ENCODE measurements around the gene HS6ST2.

The HS6ST2 gene

DNA sequence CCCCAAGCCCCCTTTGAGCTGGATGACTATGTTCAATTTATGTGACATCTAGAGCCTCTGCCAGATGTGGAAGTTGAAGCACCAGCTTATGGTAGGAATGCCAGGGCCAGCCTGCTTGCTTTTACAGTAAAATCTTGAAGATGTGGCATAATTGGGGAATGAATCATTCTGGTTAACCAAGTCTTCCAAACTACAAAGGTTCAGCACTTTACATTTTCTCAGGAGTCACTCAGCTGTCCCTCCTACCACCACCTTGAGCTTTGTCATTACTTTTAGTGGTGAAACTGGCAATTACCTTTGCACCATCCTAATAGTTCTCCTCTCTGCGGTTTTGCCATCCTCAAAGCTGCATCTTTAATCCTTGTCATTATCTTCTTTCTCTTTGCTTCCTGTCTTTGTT lies 172.2 kb downstream of the HS6ST2 start:
- no peak for DNase-seq

DNA sequence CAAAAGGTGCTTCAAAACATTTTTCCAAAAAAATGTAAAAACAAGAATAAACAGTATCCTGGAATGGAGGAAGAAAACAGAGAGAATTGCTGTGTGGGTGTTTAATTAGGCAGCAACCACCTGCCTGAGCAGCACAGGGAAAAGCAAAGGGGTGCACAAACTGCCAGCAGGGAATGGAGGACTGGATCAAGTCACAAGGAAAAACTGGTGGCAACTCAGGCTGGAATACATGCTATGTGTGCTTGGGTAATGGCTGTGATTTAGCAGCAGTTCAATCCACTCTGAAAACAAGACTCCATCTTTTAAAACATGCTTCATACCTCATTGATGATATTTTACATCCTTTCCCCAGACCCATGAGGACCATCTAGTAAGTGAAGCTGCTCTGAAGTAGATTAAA lies 179.5 kb downstream of the HS6ST2 start:
- no peak for DNase-seq

DNA sequence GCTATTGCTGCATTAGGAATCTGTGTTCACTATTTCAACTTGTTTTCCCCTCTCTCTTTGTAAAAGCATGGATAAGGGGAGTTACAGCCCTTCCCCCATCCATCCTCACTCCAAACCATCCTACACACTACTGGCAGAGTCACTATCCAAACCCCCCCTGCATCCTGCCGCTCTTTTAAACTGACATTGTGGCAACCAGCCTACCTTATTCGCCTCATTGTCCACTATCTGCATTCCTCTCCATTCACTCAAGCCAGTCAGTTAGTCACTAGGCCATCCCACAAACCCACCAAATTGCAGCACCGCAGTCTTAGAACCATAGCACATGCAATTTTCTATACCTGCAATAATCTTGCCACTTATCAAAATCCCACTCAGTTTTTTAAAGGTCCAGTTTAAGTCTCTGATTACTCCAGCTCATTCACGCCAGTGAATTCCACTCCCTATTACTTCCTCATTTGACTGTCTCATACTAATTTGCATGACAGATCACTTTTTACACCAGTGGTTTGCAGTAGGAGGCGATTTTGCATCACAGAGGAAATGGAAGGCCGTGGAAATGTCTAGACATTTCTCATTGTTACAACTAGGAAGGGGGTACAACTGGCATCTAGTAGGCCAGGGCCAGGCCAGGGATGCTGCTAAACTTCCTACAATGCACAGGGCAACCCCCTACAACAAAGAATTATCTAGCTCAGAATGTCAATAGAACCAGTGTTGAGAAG lies 181.8 kb downstream of the HS6ST2 start:
- no peak for DNase-seq

GRCh38 chrX:132775263-132775823 lies 183.1 kb downstream of the HS6ST2 start:
- DNase-seq, result no peak

- DNase-seq, result no peak
Observed at GRCh38 chrX:132774010-132774714, 184.3 kb downstream of the HS6ST2 start.

GRCh38 chrX:132769609-132770008 lies 188.8 kb downstream of the HS6ST2 start:
- DNase-seq, result no peak

DNA sequence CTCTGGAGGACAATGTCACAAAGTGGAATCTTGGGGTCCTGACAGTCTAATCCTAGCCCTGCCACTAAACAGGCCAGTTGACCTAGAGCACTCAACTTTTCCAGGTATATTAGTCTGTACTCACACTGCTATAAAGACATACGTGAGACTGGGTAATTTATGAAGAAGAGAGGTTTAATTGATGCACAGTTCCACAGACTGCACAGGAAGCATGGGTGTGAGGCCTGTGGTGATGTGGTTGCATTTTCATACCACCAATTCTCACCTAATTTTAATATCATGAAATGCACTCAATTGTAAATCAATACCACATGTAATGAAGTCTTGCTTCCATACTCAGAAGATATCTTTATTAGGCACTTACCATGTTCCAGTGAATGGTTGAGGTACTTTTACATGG lies 192.0 kb downstream of the HS6ST2 start:
- DNase-seq, result no peak

GRCh38 chrX:132763528-132763927 lies 194.9 kb downstream of the HS6ST2 start:
- no peak for DNase-seq

GRCh38 chrX:132758759-132759158 lies 199.7 kb downstream of the HS6ST2 start:
- no peak for DNase-seq

DNA sequence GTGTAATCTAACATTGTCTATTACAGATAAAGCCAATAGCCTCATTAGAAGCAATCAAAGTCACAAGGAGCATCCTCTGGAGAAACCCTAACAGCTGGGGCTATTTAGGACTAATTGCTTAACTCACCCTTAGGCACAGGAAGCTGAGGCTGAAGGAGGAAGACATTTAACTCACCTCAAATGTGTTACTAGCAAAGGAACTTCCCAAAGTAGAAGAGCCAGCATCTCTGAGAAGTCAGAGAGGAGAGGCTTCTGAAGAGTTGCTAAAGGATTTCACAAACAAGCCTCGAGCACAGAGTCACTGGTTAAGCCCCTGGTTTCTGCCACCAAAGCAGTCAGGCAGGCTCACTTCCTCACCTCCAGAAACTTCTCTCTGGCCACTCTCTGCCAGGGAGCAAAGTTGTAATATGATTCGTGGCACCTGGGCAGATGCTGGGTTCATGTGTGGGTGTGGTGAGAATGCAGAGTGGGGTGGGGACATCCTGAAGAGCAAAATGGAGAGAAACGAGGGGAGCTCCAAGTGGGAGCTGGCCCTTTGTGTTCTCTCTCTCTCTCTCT lies 201.3 kb downstream of the HS6ST2 start:
- DNase-seq, result no peak

DNA sequence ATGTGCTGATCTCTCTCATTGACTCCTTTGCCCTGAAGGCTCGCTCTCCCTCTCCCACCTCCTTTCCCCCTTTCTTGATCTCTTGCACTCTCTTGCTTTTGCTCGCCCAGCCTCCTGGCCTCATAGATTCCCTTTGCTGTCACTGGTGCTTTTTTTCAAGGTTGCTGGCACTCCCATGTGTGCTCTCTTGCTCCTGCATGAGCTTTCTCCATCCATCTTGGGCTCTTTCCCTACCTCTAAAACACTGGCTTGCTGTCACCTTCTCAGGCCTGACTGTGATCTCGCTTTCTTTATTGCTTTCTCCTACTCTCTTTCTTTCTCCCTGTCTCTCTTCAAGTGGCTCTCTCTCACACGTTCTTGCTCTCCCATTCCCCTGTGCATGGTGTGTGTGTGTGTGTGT lies 202.0 kb downstream of the HS6ST2 start:
- DNase-seq, result no peak

DNA sequence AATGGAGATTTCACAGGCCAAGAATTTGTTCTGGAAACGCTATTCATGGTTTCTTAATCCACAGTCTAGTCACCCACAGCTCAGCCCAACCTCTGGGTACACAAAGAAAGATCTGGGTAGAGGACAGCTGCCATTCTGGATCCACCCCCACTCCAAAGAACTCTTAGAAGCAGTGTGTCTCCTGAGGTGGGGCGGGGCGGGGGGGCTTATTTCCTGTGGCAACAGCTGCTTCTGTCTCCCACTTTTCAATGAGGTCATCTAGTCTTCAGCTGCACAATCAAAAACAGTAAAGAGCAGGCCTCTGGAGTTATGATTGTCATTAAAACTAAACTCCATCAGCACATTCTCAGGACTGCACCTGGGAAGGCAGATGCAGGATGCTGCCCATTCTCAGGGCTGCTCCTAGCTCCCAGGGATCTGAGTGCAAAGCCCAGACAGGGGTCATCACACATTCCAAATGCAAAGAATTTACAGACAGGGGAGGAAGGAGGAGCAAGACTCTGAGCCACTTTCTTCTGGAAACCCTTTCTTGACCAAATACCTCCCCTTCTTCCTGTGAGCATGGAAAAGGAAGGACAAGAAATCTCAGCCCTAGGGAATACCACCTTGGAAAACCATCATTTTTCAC lies 207.3 kb downstream of the HS6ST2 start:
- no peak for DNase-seq

- DNase-seq, result no peak
Observed at GRCh38 chrX:132750331-132751062, 207.9 kb downstream of the HS6ST2 start.

- no peak for DNase-seq
Observed at GRCh38 chrX:132749406-132749805, 209.0 kb downstream of the HS6ST2 start.

GRCh38 chrX:132748909-132749308 lies 209.5 kb downstream of the HS6ST2 start:
- no peak for DNase-seq

GRCh38 chrX:132748268-132748667 lies 210.2 kb downstream of the HS6ST2 start:
- DNase-seq, result no peak

DNA sequence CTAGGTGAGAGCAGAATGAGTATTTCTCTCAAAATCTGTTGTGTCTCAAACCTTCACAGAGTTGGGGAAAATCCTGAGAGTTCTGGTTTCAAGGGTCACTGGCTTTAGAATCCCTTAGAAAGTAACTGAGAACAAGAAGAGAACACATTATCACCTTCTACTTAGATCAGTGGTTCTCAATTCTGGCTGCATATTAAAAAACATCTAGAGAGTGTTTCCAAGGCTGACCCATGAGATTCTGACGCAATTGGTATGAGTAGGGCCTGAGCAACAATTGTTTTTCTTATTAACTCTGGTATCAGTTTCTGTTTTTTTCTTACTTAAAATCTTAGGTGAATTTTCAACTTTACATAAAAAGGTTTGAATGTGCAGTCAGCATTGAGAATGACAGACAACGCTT lies 212.8 kb downstream of the HS6ST2 start:
- DNase-seq, result no peak

- DNase-seq, result no peak
Observed at GRCh38 chrX:132744470-132744869, 214.0 kb downstream of the HS6ST2 start.

GRCh38 chrX:132743086-132743485 lies 215.3 kb downstream of the HS6ST2 start:
- no peak for DNase-seq

GRCh38 chrX:132742246-132742645 lies 216.2 kb downstream of the HS6ST2 start:
- DNase-seq, result no peak

GRCh38 chrX:132741689-132742088 lies 216.7 kb downstream of the HS6ST2 start:
- DNase-seq, result no peak

- DNase-seq, result no peak
Observed at GRCh38 chrX:132740316-132741123, 217.9 kb downstream of the HS6ST2 start.

Measured in GDM1 (cell line).